ENCODE data around the gene ARMH3. TPM values are rescaled to one million over a fixed set of nuclear protein-coding genes. Genes with fewer than 3 reads are reported as not detected.

ARMH3 gene, protein sequence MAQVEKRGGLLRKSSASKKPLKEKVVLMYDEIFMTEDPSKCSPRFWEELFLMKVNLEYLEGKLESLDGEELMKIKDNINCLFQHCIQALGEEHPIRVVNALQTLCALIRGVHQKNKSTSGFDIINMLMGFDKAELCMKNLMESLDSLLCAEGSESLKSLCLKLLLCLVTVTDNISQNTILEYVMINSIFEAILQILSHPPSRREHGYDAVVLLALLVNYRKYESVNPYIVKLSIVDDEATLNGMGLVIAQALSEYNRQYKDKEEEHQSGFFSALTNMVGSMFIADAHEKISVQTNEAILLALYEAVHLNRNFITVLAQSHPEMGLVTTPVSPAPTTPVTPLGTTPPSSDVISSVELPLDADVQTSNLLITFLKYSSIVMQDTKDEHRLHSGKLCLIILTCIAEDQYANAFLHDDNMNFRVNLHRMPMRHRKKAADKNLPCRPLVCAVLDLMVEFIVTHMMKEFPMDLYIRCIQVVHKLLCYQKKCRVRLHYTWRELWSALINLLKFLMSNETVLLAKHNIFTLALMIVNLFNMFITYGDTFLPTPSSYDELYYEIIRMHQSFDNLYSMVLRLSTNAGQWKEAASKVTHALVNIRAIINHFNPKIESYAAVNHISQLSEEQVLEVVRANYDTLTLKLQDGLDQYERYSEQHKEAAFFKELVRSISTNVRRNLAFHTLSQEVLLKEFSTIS
- total RNA-seq = 10 to 100 TPM; 28.6 to 37.3 TPM
- long read RNA-seq, full-length matches to known transcripts = 2 of 12 reads
- long read RNA-seq, partial matches to known transcripts = 1 of 12 reads
- long read RNA-seq, other reads (novel, unspliced or antisense) = 9 of 12 reads

DNA sequence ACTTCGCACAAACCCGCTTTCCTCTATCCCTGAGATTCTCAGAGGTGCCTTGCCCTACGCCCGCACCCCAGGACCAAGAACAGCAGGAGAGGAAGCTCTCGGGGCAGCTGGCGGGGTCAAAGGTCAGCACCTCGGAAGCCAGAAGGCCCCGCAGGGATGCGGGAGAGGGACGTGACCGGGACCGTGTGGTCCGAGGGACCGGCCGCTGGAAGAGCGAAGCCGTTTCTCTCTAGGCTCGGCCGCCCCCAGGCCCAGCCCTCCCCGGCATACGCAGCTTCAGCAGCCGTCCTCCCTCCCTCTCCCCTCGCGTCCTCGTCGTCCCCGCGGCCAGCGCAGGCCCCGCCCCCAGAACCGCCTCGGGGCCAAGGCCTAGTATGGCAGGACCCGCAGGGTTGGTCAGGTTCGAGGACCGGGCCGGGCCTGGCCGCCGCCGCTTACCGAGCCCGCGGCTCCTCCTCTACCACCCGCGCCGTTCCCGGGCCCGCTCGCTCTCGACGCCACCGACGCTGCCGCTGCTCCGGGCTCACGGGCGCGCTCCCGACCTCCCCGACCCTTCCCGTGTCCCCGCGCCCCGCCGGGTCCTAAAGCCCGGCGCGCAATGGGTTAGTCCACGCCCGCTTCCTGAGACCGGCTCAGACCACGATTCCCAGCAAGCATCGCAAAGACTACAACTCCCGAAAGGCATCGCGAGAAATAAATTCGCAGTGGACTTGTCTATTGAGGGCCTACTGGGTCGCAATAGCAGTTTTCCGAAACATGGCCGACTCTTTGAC, at the start of gene ARMH3:
Gene ARMH3, minus strand, starts transcription at position 527 of the 773 bp plus-strand sequence. CDS start 16,059 bp downstream, outside the sequence.
- intact Hi-C loops (cut with DNase I, micrococcal nuclease) = no loop called here
- DNase-seq = peak; percentile 92 to 95

DNA sequence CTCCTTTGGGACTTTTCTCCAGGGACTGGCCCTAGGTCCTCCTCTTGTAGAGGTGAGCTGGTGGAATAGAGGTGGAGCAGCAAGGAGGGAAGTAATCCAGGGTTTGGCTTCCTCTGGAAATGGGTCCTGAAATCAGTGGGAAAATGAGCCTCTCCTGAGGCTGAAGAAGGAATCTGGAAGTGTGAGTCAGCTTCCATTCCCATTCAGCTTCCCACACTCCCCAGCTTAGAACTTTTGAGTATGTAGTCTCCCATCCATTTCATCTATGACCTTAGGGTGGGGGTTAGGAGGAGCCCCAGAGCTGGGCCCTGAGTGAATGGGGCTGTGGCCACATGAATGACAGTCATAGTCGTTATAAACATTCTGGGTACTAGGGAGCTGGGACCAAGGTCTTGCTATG, 46.4 kb upstream of the ARMH3 start:
- DNase-seq (no peak), ATAC-seq (no peak)
- intact Hi-C loops (cut with DNase I, micrococcal nuclease) = no loop called here

More for the DNA sequence above, at the start of gene ARMH3:
- peak; percentile 96 for ATAC-seq

DNA sequence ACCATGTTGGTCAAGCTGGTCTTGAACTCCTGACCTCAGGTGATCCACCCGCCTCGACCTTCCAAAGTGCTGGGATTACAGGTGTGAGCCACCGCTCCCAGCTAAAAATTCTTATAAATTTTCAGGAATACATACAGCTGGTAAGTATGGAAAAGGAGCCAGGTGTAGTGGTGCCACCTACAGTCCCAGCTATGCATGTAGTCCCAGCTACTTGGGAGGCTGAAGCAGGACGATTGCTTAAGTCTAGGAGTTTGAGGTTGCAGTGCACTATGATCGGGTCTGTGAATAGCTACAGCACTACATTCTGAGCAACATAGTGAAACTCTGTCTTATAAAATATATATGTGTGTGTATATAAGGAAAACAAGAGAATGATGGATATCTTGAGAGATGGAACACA, 45.2 kb upstream of the ARMH3 start:
- intact Hi-C loops (cut with DNase I, micrococcal nuclease) = no loop called here
- ATAC-seq (no peak), DNase-seq (no peak)

DNA sequence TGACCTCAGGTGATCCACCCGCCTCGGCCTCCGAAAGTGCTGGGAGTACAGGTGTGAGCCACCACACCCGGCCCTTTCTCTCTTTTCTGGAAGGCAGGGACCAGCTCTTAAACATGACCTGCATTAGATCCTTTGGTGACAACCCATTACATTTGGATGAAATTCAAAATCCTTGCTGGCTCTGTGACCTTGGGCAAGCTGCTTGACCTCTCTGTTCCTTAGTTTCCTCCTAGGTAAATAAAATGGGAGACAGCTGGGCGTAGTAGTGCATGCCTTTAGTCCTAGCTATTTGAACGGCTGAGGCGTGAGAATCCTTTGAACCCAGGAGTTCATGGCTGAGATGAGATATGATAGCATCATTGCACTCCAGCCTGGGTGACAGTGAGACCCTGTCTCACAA, 40.5 kb upstream of the ARMH3 start:
- DNase-seq (no peak), ATAC-seq (no peak)
- intact Hi-C loops (cut with DNase I, micrococcal nuclease) = no loop called here

DNA sequence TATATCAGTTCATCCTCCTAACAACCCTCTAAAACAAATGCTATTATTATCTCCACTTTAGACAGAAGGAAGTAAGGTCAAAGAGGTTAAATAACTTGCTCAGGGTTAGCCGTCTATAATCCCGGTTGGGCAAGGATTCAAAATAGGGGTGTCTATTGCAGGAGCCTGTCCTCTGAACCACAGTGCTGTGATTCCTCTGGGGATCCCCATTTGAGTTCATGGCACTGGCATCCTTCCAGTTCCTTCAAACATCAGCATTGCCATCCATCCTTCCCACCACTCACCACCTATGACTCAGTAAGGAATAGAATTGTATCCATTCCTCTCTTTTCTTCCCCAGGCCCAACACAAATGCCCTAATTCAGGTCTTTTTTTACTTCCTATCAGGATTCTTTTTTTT, 34.8 kb upstream of the ARMH3 start:
- intact Hi-C loops (cut with DNase I, micrococcal nuclease) = no loop called here
- ATAC-seq (no peak), DNase-seq (no peak)

DNA sequence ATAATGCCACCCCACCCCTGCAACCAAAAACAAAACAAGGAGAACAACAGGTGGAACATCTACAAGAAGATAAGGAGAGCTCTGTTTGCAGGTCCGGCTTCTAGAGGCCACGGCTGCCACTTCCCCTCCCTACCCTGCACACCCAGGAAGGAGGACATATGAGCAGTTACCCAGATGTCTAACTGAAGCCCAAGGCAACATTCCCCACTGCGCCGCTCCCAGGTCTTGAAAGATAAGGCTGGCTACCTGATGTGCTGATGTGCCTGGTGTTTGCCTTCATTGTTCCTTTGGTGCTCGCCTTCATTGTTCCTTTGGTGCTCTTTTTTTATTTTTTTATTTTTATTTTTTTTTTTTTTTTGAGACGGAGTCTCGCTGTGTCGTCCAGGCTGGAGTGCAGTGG, 30.2 kb upstream of the ARMH3 start:
- ATAC-seq (no peak), DNase-seq (no peak)
- intact Hi-C loops (cut with DNase I, micrococcal nuclease) = no loop called here

DNA sequence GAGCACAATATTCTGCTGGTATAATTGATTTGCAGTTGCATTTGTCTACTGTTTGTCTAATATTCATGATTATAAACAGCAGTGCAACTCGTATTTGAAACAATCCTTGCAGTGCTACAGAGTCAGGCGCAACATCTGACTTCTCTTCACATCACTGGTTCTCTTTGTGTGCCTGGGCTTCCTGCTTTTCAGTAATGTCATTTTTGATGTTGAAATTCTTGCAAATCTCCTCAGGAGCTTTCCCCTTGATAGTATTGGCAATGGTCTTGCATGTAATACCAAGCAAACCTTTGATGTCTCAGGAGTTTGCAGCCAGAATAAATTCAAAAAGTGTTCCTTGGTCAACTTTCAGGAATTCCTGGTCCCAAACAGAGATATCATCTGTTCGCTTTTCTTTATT, 29.4 kb upstream of the ARMH3 start:
- ATAC-seq (no peak), DNase-seq (no peak)
- intact Hi-C loops (cut with DNase I, micrococcal nuclease) = no loop called here

DNA sequence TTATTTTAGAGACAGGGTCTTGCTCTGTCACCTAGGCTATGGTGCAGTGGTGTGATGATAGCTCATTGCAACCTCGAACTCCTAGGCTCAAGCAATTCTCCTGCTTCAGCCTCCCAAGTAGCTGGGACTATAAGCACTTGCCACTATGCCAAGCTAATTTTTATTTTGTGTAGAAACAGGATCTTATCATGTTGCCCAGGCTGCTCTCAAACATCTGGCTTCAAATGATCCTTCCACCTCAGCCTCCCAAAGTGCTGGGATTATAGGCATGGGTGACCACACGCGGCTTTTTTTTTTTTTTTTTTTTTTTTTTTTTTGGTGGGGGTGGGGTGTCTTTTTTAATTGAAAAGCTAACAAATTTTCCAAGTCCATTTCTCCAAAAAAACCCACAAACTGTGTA, 27.6 kb upstream of the ARMH3 start:
- DNase-seq (no peak), ATAC-seq (no peak)
- intact Hi-C loops (cut with DNase I, micrococcal nuclease) = no loop called here

DNA sequence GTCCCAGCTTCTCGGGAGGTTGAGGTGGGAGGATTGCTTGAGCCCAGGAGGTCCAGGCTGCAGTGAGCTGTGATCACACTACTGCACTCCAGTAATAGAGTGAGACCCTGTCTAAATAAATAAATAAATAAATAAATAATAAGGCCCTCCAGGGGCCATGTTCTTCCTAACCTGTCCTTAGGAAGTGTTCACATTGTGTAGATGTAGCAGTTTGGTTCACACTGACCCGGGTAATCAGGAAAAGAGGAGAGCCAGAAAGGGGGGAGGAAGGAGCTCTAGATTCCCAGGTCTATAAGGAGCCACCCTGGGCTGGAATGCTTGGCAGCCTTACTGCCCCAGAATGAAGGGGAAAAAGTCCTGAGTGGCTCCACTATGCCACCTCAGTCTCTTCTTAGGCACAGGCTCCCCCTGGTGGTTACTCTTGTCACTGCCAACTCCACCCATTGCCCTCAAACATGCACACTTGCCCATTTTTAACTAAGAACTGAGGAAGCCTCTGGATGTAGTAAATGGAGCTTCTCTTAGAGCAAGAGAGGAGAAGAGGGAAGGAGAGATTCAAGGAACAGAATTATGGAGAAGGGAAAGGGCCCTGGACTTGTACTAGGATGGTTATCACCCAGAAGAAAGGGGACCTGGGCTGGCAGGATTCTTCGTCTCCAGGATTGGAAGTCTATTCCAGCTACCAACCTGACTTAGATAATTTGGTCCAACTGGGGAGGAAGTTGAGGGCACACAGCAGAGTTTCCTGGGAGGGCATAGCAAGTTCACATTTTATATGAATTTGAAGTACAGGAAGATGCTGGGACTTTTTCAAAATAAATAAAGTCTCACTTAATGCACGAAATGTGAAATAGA, 16.9 kb upstream of the ARMH3 start:
- DNase-seq (peak; percentile 69 to 88), ATAC-seq (peak; percentile 94)
- intact Hi-C loops (cut with DNase I, micrococcal nuclease) = no loop called here

DNA sequence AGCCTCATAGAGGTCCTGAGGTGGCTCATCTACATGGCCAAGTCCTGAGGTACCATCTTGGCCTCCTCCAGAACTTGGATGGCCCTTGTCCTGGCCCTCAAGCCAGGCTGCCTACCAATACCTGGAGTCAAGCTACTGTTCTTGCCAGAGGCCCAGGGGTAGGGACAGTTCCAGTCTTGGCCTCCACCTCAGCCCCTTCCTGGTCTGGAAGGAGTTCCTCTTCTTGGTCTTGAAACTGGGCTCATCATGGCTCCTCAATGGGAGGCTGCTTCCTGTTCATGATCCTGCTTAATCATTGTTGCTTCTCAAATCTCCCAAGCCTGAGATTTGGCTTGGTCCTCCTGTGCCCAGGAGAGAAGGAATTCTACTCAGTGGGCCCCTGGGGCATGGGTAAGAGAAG, 13.1 kb upstream of the ARMH3 start:
- intact Hi-C loops (cut with DNase I, micrococcal nuclease) = no loop called here
- ATAC-seq (no peak), DNase-seq (no peak)

DNA sequence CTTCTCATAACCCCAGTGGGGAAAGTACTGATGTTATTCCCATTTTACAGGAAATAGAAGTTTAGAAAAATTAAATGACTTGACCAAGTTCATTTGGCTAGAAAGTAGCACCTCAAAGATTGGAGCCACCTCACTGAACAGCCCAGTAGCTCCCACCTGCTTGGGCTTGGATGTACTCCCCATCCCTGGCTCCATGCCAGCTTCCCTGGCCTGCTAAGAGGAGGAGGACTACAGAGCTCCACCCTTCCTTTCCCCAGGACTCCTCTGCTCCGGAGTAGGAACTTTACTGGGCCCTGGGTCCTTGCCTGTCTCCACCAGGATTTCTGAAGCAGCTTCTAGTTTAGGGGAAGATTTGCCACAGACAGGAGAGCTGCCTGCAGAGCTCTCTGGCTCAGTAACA, 12.2 kb upstream of the ARMH3 start:
- DNase-seq = peak in 1 of 2 donors; percentile 56
- intact Hi-C loops (cut with DNase I, micrococcal nuclease) = no loop called here
- no peak for ATAC-seq

DNA sequence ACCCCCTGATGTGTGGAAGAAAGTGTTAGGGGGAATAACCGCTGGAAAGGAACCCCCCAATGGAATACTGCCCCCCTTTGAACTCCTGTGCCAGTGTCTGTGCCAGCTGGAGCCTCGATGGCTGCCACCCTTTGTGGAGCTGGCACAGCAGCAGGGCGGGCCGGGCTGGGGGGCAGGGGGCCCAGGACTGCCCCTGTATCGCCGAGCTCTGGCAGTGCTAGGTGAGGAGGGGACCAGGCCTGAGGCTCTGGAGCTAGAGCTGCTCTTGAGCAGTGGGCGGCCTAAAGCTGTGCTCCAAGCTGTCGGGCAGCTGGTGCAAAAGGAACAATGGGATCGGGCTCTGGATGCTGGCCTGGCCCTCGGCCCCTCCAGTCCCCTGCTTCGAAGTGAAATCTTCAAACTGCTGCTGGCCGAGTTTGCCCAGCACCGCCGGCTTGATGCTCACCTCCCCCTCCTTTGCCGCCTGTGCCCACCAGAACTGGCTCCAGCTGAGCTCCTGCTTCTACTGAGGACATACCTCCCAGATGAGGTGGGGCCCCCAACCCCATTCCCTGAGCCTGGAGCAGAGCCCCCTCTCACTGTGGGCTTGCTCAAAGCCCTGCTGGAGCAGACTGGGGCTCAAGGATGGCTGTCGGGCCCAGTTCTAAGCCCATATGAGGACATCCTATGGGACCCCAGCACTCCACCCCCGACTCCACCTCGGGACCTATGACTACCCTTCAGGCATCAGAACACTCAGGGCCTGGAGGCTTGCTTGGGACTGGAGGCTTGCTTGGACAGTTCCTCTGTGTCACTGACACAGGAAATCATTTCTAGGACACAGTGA, 11.3 kb upstream of the ARMH3 start:
- ATAC-seq (no peak), DNase-seq (no peak)
- intact Hi-C loops (cut with DNase I, micrococcal nuclease) = no loop called here

DNA sequence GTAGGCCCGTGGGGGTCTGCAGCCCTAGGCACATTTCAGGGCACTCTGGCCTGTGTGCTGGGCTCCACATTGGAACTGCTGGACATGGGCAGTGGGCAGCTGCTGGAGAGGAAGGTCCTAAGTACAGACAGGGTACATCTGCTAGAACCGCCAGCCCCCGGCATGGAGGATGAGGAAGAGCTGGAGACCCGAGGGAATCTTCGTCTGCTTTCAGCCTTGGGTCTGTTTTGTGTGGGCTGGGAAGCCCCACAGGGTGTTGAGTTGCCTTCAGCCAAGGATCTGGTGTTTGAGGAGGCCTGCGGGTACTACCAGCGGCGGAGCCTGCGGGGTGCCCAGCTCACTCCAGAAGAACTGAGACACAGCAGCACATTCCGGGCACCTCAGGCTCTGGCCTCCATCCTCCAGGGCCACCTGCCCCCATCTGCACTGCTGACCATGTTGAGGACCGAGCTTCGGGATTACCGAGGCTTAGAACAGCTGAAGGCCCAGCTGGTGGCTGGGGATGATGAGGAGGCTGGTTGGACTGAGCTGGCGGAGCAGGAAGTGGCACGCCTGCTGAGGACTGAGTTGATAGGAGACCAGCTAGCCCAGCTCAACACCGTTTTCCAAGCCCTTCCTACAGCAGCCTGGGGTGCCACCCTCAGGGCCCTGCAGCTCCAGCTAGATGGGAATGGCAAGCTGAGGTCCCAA, 10.6 kb upstream of the ARMH3 start:
- ATAC-seq = no peak
- intact Hi-C loops (cut with DNase I, micrococcal nuclease) = no loop called here
- DNase-seq = peak in 1 of 2 donors; percentile 18

DNA sequence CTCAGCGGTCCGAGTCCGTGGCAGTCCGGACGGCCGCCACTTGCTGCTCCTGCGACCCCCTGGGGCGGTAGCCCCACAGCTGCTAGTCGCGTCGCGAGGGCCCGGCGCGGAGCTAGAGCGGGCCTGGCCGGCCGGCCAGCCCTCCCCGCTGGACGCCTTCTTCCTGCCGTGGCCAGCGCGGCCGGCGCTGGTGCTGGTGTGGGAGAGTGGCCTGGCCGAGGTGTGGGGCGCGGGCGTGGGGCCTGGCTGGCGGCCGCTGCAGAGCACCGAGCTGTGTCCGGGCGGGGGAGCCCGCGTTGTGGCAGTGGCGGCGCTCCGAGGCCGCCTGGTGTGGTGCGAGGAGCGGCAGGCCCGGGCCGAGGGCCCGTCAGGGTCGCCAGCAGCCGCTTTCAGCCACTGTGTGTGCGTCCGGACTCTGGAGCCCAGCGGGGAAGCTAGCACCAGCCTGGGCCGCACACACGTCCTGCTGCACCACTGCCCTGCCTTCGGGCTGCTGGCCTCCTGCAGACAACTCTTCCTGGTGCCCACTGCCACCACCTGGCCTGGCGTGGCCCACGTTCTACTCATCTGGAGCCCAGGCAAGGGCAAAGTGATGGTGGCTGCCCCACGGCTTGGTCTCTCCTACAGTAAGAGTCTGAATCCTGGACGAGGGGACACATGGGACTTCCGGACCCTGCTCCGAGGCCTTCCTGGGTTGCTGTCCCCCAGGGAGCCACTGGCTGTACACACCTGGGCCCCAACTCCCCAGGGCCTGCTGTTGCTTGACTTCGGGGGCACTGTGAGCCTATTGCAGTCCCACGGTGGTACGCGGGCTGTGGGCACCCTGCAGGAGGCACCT, 9.8 kb upstream of the ARMH3 start:
- intact Hi-C loops (cut with DNase I, micrococcal nuclease) = no loop called here
- ATAC-seq = peak; percentile 55
- peak; percentile 36 to 54 for DNase-seq

DNA sequence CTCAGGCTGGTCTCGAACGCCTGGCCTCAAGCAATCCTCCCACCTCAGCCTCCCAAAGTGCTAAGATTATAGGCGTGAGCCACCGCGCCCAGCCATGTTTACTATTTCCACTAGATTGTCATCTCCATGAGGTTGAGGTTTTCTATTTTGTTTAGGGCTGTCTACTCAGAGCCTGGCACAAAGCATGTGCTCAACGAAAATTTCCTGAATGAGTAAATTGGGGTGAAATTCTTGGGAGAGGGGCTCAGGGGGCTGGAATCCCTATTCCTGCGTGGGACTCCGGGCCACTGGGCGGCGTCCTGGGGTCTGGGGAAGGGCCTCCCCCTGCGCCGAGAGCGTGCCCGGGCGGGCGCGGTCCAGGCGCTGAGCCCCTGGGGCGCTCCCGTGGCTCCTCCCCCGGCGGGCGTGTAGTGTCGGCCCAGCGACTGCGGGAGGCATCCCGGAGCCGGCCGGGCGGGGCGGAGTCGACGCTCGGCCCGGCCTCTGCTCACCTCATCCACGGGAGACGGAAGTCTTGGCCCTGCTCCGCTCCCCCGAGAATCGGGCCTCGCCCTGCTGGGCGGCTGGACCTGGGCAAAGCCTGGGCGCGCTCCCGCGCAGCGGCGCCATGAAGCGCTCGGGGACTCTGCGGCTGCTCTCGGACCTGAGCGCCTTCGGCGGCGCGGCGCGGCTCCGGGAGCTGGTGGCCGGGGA, 9.0 kb upstream of the ARMH3 start, which contains the start of gene HPS6:
Gene HPS6, plus strand, starts transcription at position 482 of the 693 bp plus-strand sequence. Its CDS starts 126 bp downstream, at position 608.
- DNase-seq (peak; percentile 94 to 95), ATAC-seq (peak; percentile 94)
- intact Hi-C loops (cut with DNase I, micrococcal nuclease) = no loop called here

DNA sequence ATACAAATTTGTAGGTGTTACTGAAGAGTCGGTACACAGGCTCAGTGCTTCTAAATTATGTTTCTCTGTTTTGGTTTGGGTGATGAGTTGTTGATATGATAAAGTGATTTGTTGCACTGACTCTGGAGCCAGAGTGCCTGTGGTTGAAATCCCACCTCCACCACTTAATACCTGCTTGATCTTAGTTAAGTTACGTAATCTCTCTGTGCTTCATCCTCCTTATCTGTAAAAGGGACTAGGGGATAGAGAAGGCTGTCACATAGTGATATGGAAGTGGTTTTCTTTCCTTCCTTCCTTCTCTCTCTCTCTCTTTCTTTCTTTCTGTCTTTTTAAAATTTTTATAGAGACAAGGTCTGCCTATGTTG, 8.5 kb upstream of the ARMH3 start:
- intact Hi-C loops (cut with DNase I, micrococcal nuclease) = no loop called here
- DNase-seq (no peak), ATAC-seq (no peak)

Data from left colon (tissue), 2 donors.